ENCODE results near the gene NOTCH2.

Gene NOTCH2

DNA sequence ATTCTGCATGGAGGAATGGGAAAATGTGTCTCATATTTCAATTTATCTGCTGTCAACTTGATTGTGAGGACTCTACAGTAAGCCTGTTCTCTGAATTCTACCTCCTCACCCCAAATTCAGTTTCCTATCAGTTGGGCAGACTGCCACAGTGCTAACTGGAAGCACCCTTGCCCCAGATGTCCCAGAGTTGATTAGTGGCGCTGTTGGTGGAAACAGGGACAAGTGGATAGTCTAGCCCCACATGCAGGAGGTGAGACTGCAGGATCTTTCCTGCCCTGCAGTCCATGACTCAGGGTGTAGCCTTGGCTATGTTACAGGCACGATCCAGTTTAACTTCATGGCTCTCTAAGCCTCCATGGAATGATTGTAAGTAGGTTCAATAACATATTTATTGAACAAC is 195.3 kb downstream of the NOTCH2 start:
- Mint-ChIP-seq H3K36me3 (ENCODE audit: low read depth) (no peaks in the 10 kb centered on the region), H3K4me1 (peaks cover 18% of the 10 kb centered on the region), H3K27me3 (ENCODE audit: low read depth, poor library complexity) (peaks cover 12% of the 10 kb centered on the region), H3K27ac (no peak overlapping the region), H3K4me3 (no peak overlapping the region), H3K9me3 (no peaks in the 10 kb centered on the region)
- TF ChIP-seq, protein P1, sequence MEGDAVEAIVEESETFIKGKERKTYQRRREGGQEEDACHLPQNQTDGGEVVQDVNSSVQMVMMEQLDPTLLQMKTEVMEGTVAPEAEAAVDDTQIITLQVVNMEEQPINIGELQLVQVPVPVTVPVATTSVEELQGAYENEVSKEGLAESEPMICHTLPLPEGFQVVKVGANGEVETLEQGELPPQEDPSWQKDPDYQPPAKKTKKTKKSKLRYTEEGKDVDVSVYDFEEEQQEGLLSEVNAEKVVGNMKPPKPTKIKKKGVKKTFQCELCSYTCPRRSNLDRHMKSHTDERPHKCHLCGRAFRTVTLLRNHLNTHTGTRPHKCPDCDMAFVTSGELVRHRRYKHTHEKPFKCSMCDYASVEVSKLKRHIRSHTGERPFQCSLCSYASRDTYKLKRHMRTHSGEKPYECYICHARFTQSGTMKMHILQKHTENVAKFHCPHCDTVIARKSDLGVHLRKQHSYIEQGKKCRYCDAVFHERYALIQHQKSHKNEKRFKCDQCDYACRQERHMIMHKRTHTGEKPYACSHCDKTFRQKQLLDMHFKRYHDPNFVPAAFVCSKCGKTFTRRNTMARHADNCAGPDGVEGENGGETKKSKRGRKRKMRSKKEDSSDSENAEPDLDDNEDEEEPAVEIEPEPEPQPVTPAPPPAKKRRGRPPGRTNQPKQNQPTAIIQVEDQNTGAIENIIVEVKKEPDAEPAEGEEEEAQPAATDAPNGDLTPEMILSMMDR (IDR thresholded peaks at IDR 0.05): no peak
- DNase-seq: no peak

DNA sequence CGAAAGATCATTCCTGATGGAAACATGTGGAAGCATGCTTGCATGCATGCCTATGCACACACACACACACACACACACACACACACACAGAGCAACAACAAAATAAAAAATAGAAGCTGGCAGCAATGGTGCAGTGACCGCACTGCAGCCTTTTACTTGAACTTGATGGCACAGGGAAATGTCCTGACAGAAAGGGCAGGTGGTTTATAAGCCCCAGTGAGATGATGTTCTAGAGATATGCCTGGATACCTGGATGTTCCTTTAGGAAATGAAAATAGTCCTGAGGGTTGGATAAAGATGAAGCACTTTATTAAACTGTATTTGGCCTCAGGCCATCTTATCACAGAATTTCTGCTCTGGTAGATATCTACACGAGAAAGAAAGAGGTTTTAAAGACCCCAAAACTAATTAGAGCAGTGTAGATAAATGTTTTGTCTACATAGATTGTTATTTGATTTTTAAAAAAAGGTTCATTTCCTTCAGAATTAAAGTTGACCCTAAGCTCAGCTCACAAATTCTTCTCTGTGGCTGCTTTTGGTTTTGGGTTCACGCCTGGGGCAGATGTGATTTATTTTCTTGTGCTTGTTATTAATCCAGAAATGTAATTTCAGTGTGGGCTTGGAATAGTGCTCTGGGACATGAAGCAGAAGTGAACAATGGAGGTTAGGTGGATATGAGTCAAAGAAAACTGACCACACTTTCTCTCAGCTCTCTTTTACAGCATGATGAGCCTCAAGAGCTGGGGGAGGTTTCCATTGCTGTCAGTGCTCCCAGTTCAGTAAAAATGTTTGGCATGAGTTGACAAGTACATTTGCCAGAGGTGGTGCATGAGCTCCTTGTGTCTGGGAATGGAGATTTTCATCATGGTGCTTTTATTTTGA is 196.1 kb downstream of the NOTCH2 start:
- Mint-ChIP-seq H3K27me3 (ENCODE audit: low read depth, poor library complexity) (peaks cover 14% of the 10 kb centered on the region), H3K9me3 (no peaks in the 10 kb centered on the region), H3K4me3 (no peak overlapping the region), H3K27ac (no peak overlapping the region), H3K36me3 (ENCODE audit: low read depth) (no peaks in the 10 kb centered on the region), H3K4me1 (peaks cover 18% of the 10 kb centered on the region)
- no peak for DNase-seq
- TF ChIP-seq, protein P1 (IDR thresholded peaks at IDR 0.05): no peak

DNA sequence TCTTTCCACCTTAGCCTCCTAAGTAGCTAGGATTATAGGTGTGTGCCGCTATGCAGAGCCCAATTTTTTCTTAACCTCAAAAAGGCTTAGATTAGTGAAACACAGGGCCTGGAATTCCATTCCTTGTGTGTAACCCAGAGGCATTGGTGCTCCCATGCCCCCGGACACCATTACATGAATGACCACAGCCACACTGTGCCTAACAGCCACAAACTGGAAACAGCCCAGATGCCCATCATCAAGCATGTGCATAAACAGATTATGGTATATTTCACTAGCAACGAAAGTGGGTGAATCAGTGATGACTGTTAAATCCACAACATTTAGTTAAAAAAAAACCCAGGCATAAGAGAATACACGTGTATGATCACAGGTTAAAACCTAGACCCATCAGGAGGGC is 197.6 kb downstream of the NOTCH2 start:
- peaks cover 18% of the 10 kb centered on the region for H3K4me1 Mint-ChIP-seq
- H3K27ac Mint-ChIP-seq: no peak overlapping the region

DNA sequence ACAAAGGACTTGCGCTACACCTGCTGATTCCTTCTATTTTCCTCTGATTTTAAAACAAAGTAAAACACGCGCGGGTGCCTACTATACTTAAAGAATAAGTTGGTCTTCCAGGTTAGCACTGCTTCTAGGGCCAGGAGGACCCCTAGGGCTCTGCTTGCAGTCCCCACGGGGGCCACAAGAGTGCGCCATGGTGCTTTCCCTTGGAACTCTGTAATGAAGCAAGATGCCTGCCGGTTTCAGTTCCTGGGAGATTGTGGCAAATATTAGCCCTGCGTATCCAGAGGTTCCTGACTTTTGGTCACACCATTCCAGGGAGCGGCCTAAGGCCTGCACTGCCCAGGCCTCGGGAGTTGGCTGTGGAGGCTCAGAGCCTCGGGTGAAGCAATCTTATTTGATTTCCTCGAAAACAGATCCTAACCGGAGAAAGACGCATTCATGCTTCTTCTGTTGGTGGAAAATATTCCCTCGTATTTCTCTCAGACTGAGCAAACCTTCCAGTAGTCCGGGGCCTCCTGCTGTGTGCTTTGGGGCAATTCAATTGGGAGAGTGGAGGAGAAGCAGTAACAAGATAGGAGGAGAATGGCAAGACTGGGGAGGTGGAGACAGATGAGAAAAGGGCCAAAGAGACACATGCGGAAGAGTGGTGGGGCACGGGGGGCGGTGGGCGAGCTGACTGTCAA is 198.4 kb downstream of the NOTCH2 start:
- DNase-seq: peak; percentile 97
- peaks cover 20% of the 10 kb centered on the region for H3K27me3 Mint-ChIP-seq (ENCODE audit: low read depth, poor library complexity)

More for the DNA sequence above, 197.6 kb downstream of the NOTCH2 start:
- no peak overlapping the region for H3K4me3 Mint-ChIP-seq
- H3K9me3 Mint-ChIP-seq: no peaks in the 10 kb centered on the region
- H3K36me3 Mint-ChIP-seq (ENCODE audit: low read depth): no peaks in the 10 kb centered on the region
- TF ChIP-seq, protein P1 (IDR thresholded peaks at IDR 0.05): no peak
- no peak for DNase-seq
- peaks cover 15% of the 10 kb centered on the region for H3K27me3 Mint-ChIP-seq (ENCODE audit: low read depth, poor library complexity)

GRCh38 chr1:119869995-119870394 is 199.5 kb downstream of the NOTCH2 start:
- no peak overlapping the region for H3K4me3 Mint-ChIP-seq
- DNase-seq: no peak
- H3K9me3 Mint-ChIP-seq: no peaks in the 10 kb centered on the region
- TF ChIP-seq, protein P1 (IDR thresholded peaks at IDR 0.05): no peak
- H3K27me3 Mint-ChIP-seq (ENCODE audit: low read depth, poor library complexity): peaks cover 28% of the 10 kb centered on the region
- H3K27ac Mint-ChIP-seq: no peak overlapping the region
- H3K36me3 Mint-ChIP-seq (ENCODE audit: low read depth): no peaks in the 10 kb centered on the region
- peaks cover 18% of the 10 kb centered on the region for H3K4me1 Mint-ChIP-seq

More for the DNA sequence above, 198.4 kb downstream of the NOTCH2 start:
- Mint-ChIP-seq H3K27ac (no peak overlapping the region), H3K9me3 (no peaks in the 10 kb centered on the region), H3K4me3 (no peak overlapping the region), H3K36me3 (ENCODE audit: low read depth) (no peaks in the 10 kb centered on the region), H3K4me1 (peaks cover 18% of the 10 kb centered on the region)
- TF ChIP-seq, protein P1 (IDR thresholded peaks at IDR 0.05): peak; percentile 98

Measured in nephron progenitor cell (in vitro differentiated cells).